HEK293 (cell line): ENCODE results near the gene EGFLAM.

ENCODE experiments used
- CTCF ChIA-PET: fragments of 350-600 bp; formaldehyde crosslinking; extraction: SDS; loops from one replicate; lab custom pipeline; 2021; ENCODE audit warnings: antibody characterized with exemption; lab: Yijun Ruan, JAX
- POLR2A ChIA-PET: fragments of 300-600 bp; formaldehyde crosslinking; extraction: SDS; loops from one replicate; lab custom pipeline; 2020; ENCODE audit warnings: antibody characterized with exemption, inconsistent platforms; lab: Yijun Ruan, JAX
- H3K27ac ChIP-seq: fragments of 200-500 bp; sonication (Bioruptor generic); 2 replicates; pipeline ENCODE4 v1.5.1; 2014; ENCODE audit warnings: low read depth, low read length, control low read depth, inconsistent platforms; ENCODE audit errors: extremely low read depth
- H3K36me3 ChIP-seq, 2 experiments: fragments of 200-500 bp in 1 of 2; sonication (Bioruptor generic) in 1 of 2; 1 replicate in 1 of 2; 2 replicates in 1 of 2; pipeline ENCODE4 v1.5.1; 2014 to 2017; ENCODE audit warnings: inconsistent platforms in 2 of 2, low read length in 2 of 2; ENCODE audit not compliant: control insufficient read depth in 2 of 2, insufficient read depth in 1 of 2
- H3K4me1 ChIP-seq: fragments of 200-500 bp; sonication (Bioruptor generic); 2 replicates; pipeline ENCODE4 v1.5.1; 2014; ENCODE audit warnings: mild to moderate bottlenecking, low read length, inconsistent platforms; ENCODE audit not compliant: control insufficient read depth, insufficient read depth
- H3K4me3 ChIP-seq: 2 replicates; pipeline ENCODE4 v1.5.1; 2011; ENCODE audit warnings: low read depth, mild to moderate bottlenecking, control low read depth, low read length, moderate library complexity
- H3K9me3 ChIP-seq: fragments of 200-500 bp; sonication (Bioruptor generic); 2 replicates; pipeline ENCODE4 v1.5.1; 2014; ENCODE audit warnings: low read depth, low read length, inconsistent platforms; ENCODE audit not compliant: control insufficient read depth, insufficient read depth
- ATF2 ChIP-seq: fragments of 450-650 bp; formaldehyde crosslinking; IDR thresholded peaks from 2 replicates; pipeline ENCODE4 v1.5.1; 2016; ENCODE audit warnings: missing biosample characterization, missing genetic modification characterization, low read depth
- EGR2 ChIP-seq: fragments of 450-650 bp; formaldehyde crosslinking; IDR thresholded peaks from 2 replicates; pipeline ENCODE4 v1.5.1; 2016; ENCODE audit warnings: low read depth, missing biosample characterization, missing genetic modification characterization
- YY1 ChIP-seq: fragments of 450-650 bp; formaldehyde crosslinking; IDR thresholded peaks from 2 replicates; pipeline ENCODE4 v1.5.1; 2018; ENCODE audit warnings: missing biosample characterization, missing genetic modification characterization
- YY2 ChIP-seq: fragments of 450-650 bp; formaldehyde crosslinking; IDR thresholded peaks from 2 replicates; pipeline ENCODE4 v1.5.1; 2016; ENCODE audit warnings: missing biosample characterization, missing genetic modification characterization
- ZNF10 ChIP-seq: fragments of 450-650 bp; formaldehyde crosslinking; IDR thresholded peaks from 2 replicates; pipeline ENCODE4 v1.5.1; 2017; ENCODE audit warnings: missing biosample characterization, missing genetic modification characterization
- ZNF121 ChIP-seq: fragments of 450-650 bp; formaldehyde crosslinking; IDR thresholded peaks from 2 replicates; pipeline ENCODE4 v1.5.1; 2016; ENCODE audit warnings: missing biosample characterization, missing genetic modification characterization
- ZNF132 ChIP-seq: fragments of 450-650 bp; formaldehyde crosslinking; IDR thresholded peaks from 2 replicates; pipeline ENCODE4 v1.5.1; 2017; ENCODE audit warnings: missing biosample characterization, missing genetic modification characterization, borderline replicate concordance
- ZNF138 ChIP-seq: fragments of 450-650 bp; formaldehyde crosslinking; IDR thresholded peaks from 2 replicates; pipeline ENCODE4 v1.5.1; 2016; ENCODE audit warnings: missing biosample characterization, missing genetic modification characterization, borderline replicate concordance
- ZNF341 ChIP-seq: fragments of 450-650 bp; formaldehyde crosslinking; IDR thresholded peaks from 2 replicates; pipeline ENCODE4; 2016; ENCODE audit warnings: low read depth, missing biosample characterization, missing genetic modification characterization
- ZNF37A ChIP-seq: fragments of 450-650 bp; IDR thresholded peaks from 2 replicates; pipeline ENCODE4 v1.5.1; 2018; ENCODE audit warnings: missing biosample characterization, missing genetic modification characterization
- ZNF623 ChIP-seq: fragments of 450-650 bp; formaldehyde crosslinking; IDR thresholded peaks from 2 replicates; pipeline ENCODE4 v1.5.1; 2016; ENCODE audit warnings: missing biosample characterization, missing genetic modification characterization
- ZNF624 ChIP-seq: fragments of 450-650 bp; formaldehyde crosslinking; IDR thresholded peaks from 2 replicates; pipeline ENCODE4 v1.5.1; 2017; ENCODE audit warnings: missing biosample characterization, missing genetic modification characterization
- ZNF664 ChIP-seq: fragments of 450-650 bp; formaldehyde crosslinking; IDR thresholded peaks from 2 replicates; pipeline ENCODE4 v1.5.1; 2016; ENCODE audit warnings: missing biosample characterization, missing genetic modification characterization
- ZNF707 ChIP-seq: fragments of 450-650 bp; formaldehyde crosslinking; IDR thresholded peaks from 2 replicates; pipeline ENCODE4 v1.5.1; 2016; ENCODE audit warnings: missing biosample characterization, missing genetic modification characterization
- ZSCAN23 ChIP-seq: fragments of 450-650 bp; formaldehyde crosslinking; IDR thresholded peaks from 2 replicates; pipeline ENCODE4 v1.5.1; 2016; ENCODE audit warnings: missing biosample characterization, missing genetic modification characterization
- TF ChIP-seq, protein P1 (sequence below): fragments of 450-650 bp; formaldehyde crosslinking; IDR thresholded peaks from 2 replicates; pipeline ENCODE4 v1.5.1; 2016; ENCODE audit warnings: missing biosample characterization, missing genetic modification characterization
- TF ChIP-seq, protein P2 (sequence below): fragments of 450-650 bp; IDR thresholded peaks from 2 replicates; pipeline ENCODE4 v1.5.1; 2018; ENCODE audit warnings: missing biosample characterization, missing genetic modification characterization
- TF ChIP-seq, protein P3 (sequence below): fragments of 450-650 bp; formaldehyde crosslinking; IDR thresholded peaks from 2 replicates; pipeline ENCODE4 v1.5.1; 2016; ENCODE audit warnings: missing biosample characterization, missing genetic modification characterization

The EGFLAM gene

GRCh38 chr5:38360323-38361061, 102.1 kb downstream of the EGFLAM start (continued):
- no peak for TF ChIP-seq ZNF132 (tag by site-specific recombination)
- no peak for TF ChIP-seq ATF2 (tag by site-specific recombination)
- peak; percentile 47; the same call in 1 of the 2 replicates for TF ChIP-seq ZNF138 (tag by site-specific recombination)
- no peak for TF ChIP-seq ZNF10 (tag by site-specific recombination)
- TF ChIP-seq ZNF664 (tag by site-specific recombination) = peak; percentile 66; the same call in 1 of the 2 replicates
- no peak for TF ChIP-seq ZNF37A (tag by site-specific recombination)
- TF ChIP-seq YY1 = no peak
- TF ChIP-seq, protein P1, sequence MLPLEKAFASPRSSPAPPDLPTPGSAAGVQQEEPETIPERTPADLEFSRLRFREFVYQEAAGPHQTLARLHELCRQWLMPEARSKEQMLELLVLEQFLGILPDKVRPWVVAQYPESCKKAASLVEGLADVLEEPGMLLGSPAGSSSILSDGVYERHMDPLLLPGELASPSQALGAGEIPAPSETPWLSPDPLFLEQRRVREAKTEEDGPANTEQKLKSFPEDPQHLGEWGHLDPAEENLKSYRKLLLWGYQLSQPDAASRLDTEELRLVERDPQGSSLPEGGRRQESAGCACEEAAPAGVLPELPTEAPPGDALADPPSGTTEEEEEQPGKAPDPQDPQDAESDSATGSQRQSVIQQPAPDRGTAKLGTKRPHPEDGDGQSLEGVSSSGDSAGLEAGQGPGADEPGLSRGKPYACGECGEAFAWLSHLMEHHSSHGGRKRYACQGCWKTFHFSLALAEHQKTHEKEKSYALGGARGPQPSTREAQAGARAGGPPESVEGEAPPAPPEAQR (tag by site-specific recombination) = no peak
- TF ChIP-seq ZNF121 (tag by site-specific recombination) = 0 out of 2 replicates have a peak, but pooled peaks have one; percentile 17

GRCh38 chr5:38362713-38363112, 104.4 kb downstream of the EGFLAM start:
- TF ChIP-seq, protein P2, sequence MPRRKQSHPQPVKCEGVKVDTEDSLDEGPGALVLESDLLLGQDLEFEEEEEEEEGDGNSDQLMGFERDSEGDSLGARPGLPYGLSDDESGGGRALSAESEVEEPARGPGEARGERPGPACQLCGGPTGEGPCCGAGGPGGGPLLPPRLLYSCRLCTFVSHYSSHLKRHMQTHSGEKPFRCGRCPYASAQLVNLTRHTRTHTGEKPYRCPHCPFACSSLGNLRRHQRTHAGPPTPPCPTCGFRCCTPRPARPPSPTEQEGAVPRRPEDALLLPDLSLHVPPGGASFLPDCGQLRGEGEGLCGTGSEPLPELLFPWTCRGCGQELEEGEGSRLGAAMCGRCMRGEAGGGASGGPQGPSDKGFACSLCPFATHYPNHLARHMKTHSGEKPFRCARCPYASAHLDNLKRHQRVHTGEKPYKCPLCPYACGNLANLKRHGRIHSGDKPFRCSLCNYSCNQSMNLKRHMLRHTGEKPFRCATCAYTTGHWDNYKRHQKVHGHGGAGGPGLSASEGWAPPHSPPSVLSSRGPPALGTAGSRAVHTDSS (tag by site-specific recombination) = no peak
- TF ChIP-seq EGR2 (tag by site-specific recombination) (no peak), ZNF623 (tag by site-specific recombination) (no peak), ZNF341 (no peak), ZSCAN23 (no peak)
- TF ChIP-seq, protein P3, sequence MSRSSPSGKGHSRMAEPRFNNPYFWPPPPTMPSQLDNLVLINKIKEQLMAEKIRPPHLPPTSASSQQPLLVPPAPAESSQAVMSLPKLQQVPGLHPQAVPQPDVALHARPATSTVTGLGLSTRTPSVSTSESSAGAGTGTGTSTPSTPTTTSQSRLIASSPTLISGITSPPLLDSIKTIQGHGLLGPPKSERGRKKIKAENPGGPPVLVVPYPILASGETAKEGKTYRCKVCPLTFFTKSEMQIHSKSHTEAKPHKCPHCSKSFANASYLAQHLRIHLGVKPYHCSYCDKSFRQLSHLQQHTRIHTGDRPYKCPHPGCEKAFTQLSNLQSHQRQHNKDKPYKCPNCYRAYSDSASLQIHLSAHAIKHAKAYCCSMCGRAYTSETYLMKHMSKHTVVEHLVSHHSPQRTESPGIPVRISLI = no peak
- Histone ChIP-seq H3K4me1 (no peaks in the 10 kb centered on the region; the same call in 1 of the 2 replicates), H3K36me3 (no peaks in the 10 kb centered on the region), H3K4me3 (no peak overlapping the region), H3K9me3 (no peaks in the 10 kb centered on the region), H3K27ac (no peak overlapping the region)
- CTCF ChIA-PET = interaction anchor here (0.7 to 1.3 kb wide), 4 partner anchors 16 to 167 kb away, joined by 4 to 7 read pairs (median 4); no protein-coding TSS in a partner anchor
- POLR2A ChIA-PET = no interaction called here

DNA sequence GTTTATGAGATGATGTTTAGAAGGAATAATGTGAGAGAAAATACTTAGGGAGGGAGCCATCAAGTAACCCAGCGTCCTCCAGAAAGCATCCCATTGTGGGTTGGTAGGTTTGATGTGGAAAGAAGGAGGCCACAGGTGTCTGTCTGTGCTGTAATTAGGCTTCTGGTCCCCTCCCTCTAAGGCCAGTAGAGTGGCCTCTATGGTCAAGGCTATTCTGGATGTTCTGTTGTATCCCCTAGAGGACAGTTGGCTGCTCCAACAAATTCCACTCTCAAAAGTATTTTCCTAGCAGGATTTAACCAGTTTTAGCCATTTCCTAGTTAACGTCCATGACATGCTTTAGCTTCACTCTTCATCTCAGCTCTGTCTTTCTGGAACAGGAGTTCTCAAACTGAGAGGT, 106.5 kb downstream of the EGFLAM start:
- POLR2A ChIA-PET = interaction anchor here (0.6 kb wide), 1 partner anchor 12 kb away, joined by 3 read pairs; no protein-coding TSS in a partner anchor
- CTCF ChIA-PET = interaction anchor here (0.6 to 2.0 kb wide), 4 partner anchors 21 to 445 kb away, joined by 3 to 8 read pairs (median 6); no protein-coding TSS in a partner anchor
- no peak overlapping the region for H3K27ac ChIP-seq
- H3K36me3 ChIP-seq = no peaks in the 10 kb centered on the region
- TF ChIP-seq ZNF624 = no peak
- no peak for TF ChIP-seq YY2 (tag by site-specific recombination)
- no peak for TF ChIP-seq ZNF707 (tag by site-specific recombination)
- no peaks in the 10 kb centered on the region for H3K9me3 ChIP-seq
- no peak overlapping the region for H3K4me3 ChIP-seq
- H3K4me1 ChIP-seq = no peaks in the 10 kb centered on the region; the same call in 1 of the 2 replicates
